ENCODE data around the gene GPR183. TPM values are rescaled to one million over a fixed set of nuclear protein-coding genes. Genes with fewer than 3 reads are reported as not detected.
A peak's percentile ranks its signal among the peaks of the same experiment; 100 is the strongest.

GPR183 gene
- total RNA-seq, 2 experiments from 2014 or later, result 37.4 to 38.8 TPM

- Mint-ChIP-seq H3K36me3 (ENCODE audit: low read depth) (peaks cover 30% of the 10 kb centered on the region), H3K9me3 (no peaks in the 10 kb centered on the region), H3K4me3 (no peak overlapping the region), H3K27me3 (ENCODE audit: low read depth) (no peaks in the 10 kb centered on the region), H3K4me1 (ENCODE audit: low read depth) (peaks cover 79% of the 10 kb centered on the region), H3K27ac (no peak overlapping the region)
- intact Hi-C loops (cut with micrococcal nuclease), result loop anchor here (10.0 kb wide), 1 partner anchor 406 kb away; no protein-coding TSS in a partner anchor
- DNase-seq, result no peak
- CTCF ChIA-PET, result interaction anchor here (0.8 to 2.9 kb wide), 11 partner anchors 8 to 144 kb away, joined by 3 to 15 read pairs (median 5); no protein-coding TSS in a partner anchor
Observed at GRCh38 chr13:99320693-99321481, 13.7 kb upstream of the GPR183 start.

- Mint-ChIP-seq H3K27ac (peak overlapping the region; percentile 65), H3K4me1 (ENCODE audit: low read depth) (peaks cover 78% of the 10 kb centered on the region), H3K27me3 (ENCODE audit: low read depth) (no peaks in the 10 kb centered on the region), H3K36me3 (ENCODE audit: low read depth) (peaks cover 24% of the 10 kb centered on the region), H3K9me3 (no peaks in the 10 kb centered on the region), H3K4me3 (peak overlapping the region; percentile 7)
- CTCF ChIA-PET, result interaction anchor here (1.3 kb wide), 1 partner anchor 47 kb away, joined by 4 read pairs; no protein-coding TSS in a partner anchor
- no peak for DNase-seq
- intact Hi-C loops (cut with micrococcal nuclease), result no loop called here
Observed at GRCh38 chr13:99316657-99317256, 9.6 kb upstream of the GPR183 start.

GRCh38 chr13:99316224-99316623 lies 9.0 kb upstream of the GPR183 start:
- peaks cover 24% of the 10 kb centered on the region for H3K36me3 Mint-ChIP-seq (ENCODE audit: low read depth)
- no peaks in the 10 kb centered on the region for H3K27me3 Mint-ChIP-seq (ENCODE audit: low read depth)
- peaks cover 78% of the 10 kb centered on the region for H3K4me1 Mint-ChIP-seq (ENCODE audit: low read depth)
- peak overlapping the region; percentile 65 for H3K27ac Mint-ChIP-seq
- H3K9me3 Mint-ChIP-seq, result no peaks in the 10 kb centered on the region
- H3K4me3 Mint-ChIP-seq, result no peak overlapping the region
- intact Hi-C loops (cut with micrococcal nuclease), result no loop called here
- CTCF ChIA-PET, result interaction anchor here (0.8 to 2.0 kb wide), 3 partner anchors 8 to 140 kb away, joined by 3 to 7 read pairs (median 3); no protein-coding TSS in a partner anchor
- no peak for DNase-seq

- peak overlapping the region; percentile 96 for H3K27ac Mint-ChIP-seq
- DNase-seq, result no peak
- H3K9me3 Mint-ChIP-seq, result no peaks in the 10 kb centered on the region
- H3K4me1 Mint-ChIP-seq (ENCODE audit: low read depth), result peaks cover 81% of the 10 kb centered on the region
- H3K36me3 Mint-ChIP-seq (ENCODE audit: low read depth), result peaks cover 24% of the 10 kb centered on the region
- H3K4me3 Mint-ChIP-seq, result peak overlapping the region; percentile 54
- H3K27me3 Mint-ChIP-seq (ENCODE audit: low read depth), result no peaks in the 10 kb centered on the region
- intact Hi-C loops (cut with micrococcal nuclease), result loop anchor here (1.0 to 2.0 kb wide), 5 partner anchors 19 to 110 kb away; no protein-coding TSS in a partner anchor
- CTCF ChIA-PET, result interaction anchor here (0.6 to 2.0 kb wide), 8 partner anchors 9 to 121 kb away, joined by 3 to 7 read pairs (median 4); no protein-coding TSS in a partner anchor
Observed at GRCh38 chr13:99315186-99315585, 8.0 kb upstream of the GPR183 start.

- Mint-ChIP-seq H3K9me3 (no peaks in the 10 kb centered on the region), H3K27ac (peak overlapping the region; percentile 96)
Observed at GRCh38 chr13:99314640-99315176, 7.5 kb upstream of the GPR183 start.

GRCh38 chr13:99313941-99314340 lies 6.7 kb upstream of the GPR183 start:
- Mint-ChIP-seq H3K27me3 (ENCODE audit: low read depth) (no peaks in the 10 kb centered on the region), H3K4me3 (peak overlapping the region; percentile 54), H3K27ac (peak overlapping the region; percentile 96), H3K4me1 (ENCODE audit: low read depth) (peaks cover 83% of the 10 kb centered on the region), H3K9me3 (no peaks in the 10 kb centered on the region), H3K36me3 (ENCODE audit: low read depth) (peaks cover 21% of the 10 kb centered on the region)
- DNase-seq, result no peak
- CTCF ChIA-PET, result interaction anchor here (0.7 to 2.0 kb wide), 11 partner anchors 9 to 122 kb away, joined by 3 to 7 read pairs (median 5); no protein-coding TSS in a partner anchor
- intact Hi-C loops (cut with micrococcal nuclease), result loop anchor here (1.0 to 5.0 kb wide), 10 partner anchors 8 to 183 kb away; no protein-coding TSS in a partner anchor

More at GRCh38 chr13:99314640-99315176, 7.5 kb upstream of the GPR183 start:
- Mint-ChIP-seq H3K4me3 (peak overlapping the region; percentile 54), H3K4me1 (ENCODE audit: low read depth) (peaks cover 82% of the 10 kb centered on the region), H3K27me3 (ENCODE audit: low read depth) (no peaks in the 10 kb centered on the region), H3K36me3 (ENCODE audit: low read depth) (peaks cover 24% of the 10 kb centered on the region)
- CTCF ChIA-PET, result interaction anchor here (0.7 to 2.0 kb wide), 11 partner anchors 10 to 121 kb away, joined by 3 to 7 read pairs (median 5); no protein-coding TSS in a partner anchor
- DNase-seq, result peak; percentile 92
- intact Hi-C loops (cut with micrococcal nuclease), result loop anchor here (1.0 to 5.0 kb wide), 11 partner anchors 8 to 183 kb away; no protein-coding TSS in a partner anchor

GRCh38 chr13:99313501-99313900 lies 6.3 kb upstream of the GPR183 start:
- Mint-ChIP-seq H3K27ac (peak overlapping the region; percentile 60), H3K36me3 (ENCODE audit: low read depth) (peaks cover 20% of the 10 kb centered on the region), H3K9me3 (no peaks in the 10 kb centered on the region), H3K27me3 (ENCODE audit: low read depth) (no peaks in the 10 kb centered on the region), H3K4me3 (peak overlapping the region; percentile 11), H3K4me1 (ENCODE audit: low read depth) (peaks cover 83% of the 10 kb centered on the region)
- intact Hi-C loops (cut with micrococcal nuclease), result loop anchor here (5.0 kb wide), 1 partner anchor 184 kb away; no protein-coding TSS in a partner anchor
- CTCF ChIA-PET, result interaction anchor here (1.6 to 2.0 kb wide), 2 partner anchors 17 to 123 kb away, joined by 3 to 7 read pairs; no protein-coding TSS in a partner anchor
- DNase-seq, result peak; percentile 51

GRCh38 chr13:99312493-99312883 lies 5.3 kb upstream of the GPR183 start:
- peaks cover 17% of the 10 kb centered on the region for H3K36me3 Mint-ChIP-seq (ENCODE audit: low read depth)
- peaks cover 88% of the 10 kb centered on the region for H3K4me1 Mint-ChIP-seq (ENCODE audit: low read depth)
- H3K4me3 Mint-ChIP-seq, result peak overlapping the region; percentile 7
- H3K27ac Mint-ChIP-seq, result peak overlapping the region; percentile 74
- intact Hi-C loops (cut with micrococcal nuclease), result loop anchor here (5.0 kb wide), 1 partner anchor 185 kb away; no protein-coding TSS in a partner anchor
- peak; percentile 54 for DNase-seq
- CTCF ChIA-PET, result interaction anchor here (0.7 to 2.0 kb wide), 9 partner anchors 9 to 136 kb away, joined by 3 to 7 read pairs (median 3); no protein-coding TSS in a partner anchor
- no peaks in the 10 kb centered on the region for H3K9me3 Mint-ChIP-seq
- H3K27me3 Mint-ChIP-seq (ENCODE audit: low read depth), result no peaks in the 10 kb centered on the region

GRCh38 chr13:99311748-99312492 lies 4.7 kb upstream of the GPR183 start:
- CTCF ChIA-PET, result interaction anchor here (0.7 to 2.0 kb wide), 9 partner anchors 9 to 135 kb away, joined by 3 to 7 read pairs (median 3); no protein-coding TSS in a partner anchor
- Mint-ChIP-seq H3K9me3 (no peaks in the 10 kb centered on the region), H3K36me3 (ENCODE audit: low read depth) (peaks cover 19% of the 10 kb centered on the region), H3K4me1 (ENCODE audit: low read depth) (peaks cover 85% of the 10 kb centered on the region), H3K4me3 (no peak overlapping the region), H3K27ac (peak overlapping the region; percentile 76), H3K27me3 (ENCODE audit: low read depth) (no peaks in the 10 kb centered on the region)
- DNase-seq, result no peak
- intact Hi-C loops (cut with micrococcal nuclease), result loop anchor here (5.0 kb wide), 1 partner anchor 185 kb away; no protein-coding TSS in a partner anchor

- Mint-ChIP-seq H3K9me3 (no peaks in the 10 kb centered on the region), H3K27me3 (ENCODE audit: low read depth) (no peaks in the 10 kb centered on the region), H3K27ac (peak overlapping the region; percentile 76), H3K4me1 (ENCODE audit: low read depth) (peaks cover 80% of the 10 kb centered on the region), H3K36me3 (ENCODE audit: low read depth) (peaks cover 19% of the 10 kb centered on the region), H3K4me3 (peak overlapping the region; percentile 7)
- CTCF ChIA-PET, result interaction anchor here (1.0 to 1.2 kb wide), 3 partner anchors 37 to 46 kb away, joined by 3 to 4 read pairs (median 3); no protein-coding TSS in a partner anchor
- DNase-seq, result peak; percentile 59
- intact Hi-C loops (cut with micrococcal nuclease), result loop anchor here (5.0 kb wide), 1 partner anchor 186 kb away; no protein-coding TSS in a partner anchor
Observed at GRCh38 chr13:99311137-99311536, 3.9 kb upstream of the GPR183 start.

All from activated naive CD4-positive, alpha-beta T cell treated with anti-CD3 and anti-CD28 coated beads for 36 hours (primary cell).